Dermis blood vessel endothelial cell (primary cell): Measurements from ENCODE around the gene BIN1. TPM values are rescaled to one million over a fixed set of nuclear protein-coding genes. Genes with fewer than 3 reads are reported as not detected.

ENCODE experiments used
- DNase-seq: peaks from one replicate; pipeline ENCODE4 v3.0.0; 2010
- total RNA-seq: library from RNA; depleted of rRNA; stranded (reverse); fragments of >200 nt; gene quantifications from 2 replicates; pipeline ENCODE4 v1.2.3, GENCODE V29; 2014

BIN1 gene
- total RNA-seq, 1 donor from 2014 or later: 34.4 TPM

GRCh38 chr2:127057371-127058245, 49.3 kb downstream of the BIN1 start:
- no peak for DNase-seq

DNA sequence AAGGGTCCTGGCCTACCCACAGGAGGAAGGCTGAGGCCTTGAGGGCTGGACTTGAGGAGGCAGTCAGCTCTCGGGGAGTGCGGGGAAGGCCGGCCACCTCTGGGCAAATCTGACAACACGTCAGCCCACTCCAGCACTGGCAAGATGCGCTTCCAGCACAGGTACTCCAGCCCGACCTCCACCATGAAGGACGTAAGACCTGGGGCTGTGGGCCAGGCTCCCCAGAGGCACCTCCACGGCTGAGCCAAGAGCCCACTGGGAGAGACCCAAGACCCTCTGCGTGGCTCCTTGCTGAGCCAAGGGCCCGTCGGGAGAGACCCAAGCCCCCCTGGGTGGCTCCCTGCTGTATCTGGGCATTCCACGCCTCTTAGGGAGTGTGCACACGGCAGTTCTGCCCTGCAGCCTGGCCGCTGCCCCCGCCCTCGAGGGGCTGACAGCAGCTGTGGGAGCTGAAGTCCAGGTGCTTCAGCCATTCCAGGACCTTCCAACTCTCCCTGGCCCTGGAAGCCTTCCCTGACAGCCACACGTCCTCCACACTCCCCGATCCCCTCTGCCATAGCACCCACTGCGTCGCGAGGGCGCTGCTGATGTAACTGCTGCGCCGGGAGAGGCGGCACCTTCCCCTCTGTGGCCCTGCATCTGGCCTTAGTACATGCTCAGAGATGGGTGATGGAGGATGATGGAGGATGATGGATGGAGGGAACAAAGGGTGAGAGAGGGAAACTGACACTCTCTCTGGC, 50.2 kb downstream of the BIN1 start:
- DNase-seq: no peak

GRCh38 chr2:127056086-127056485, 50.9 kb downstream of the BIN1 start:
- DNase-seq: no peak

GRCh38 chr2:127055786-127056076, 51.2 kb downstream of the BIN1 start:
- no peak for DNase-seq

- DNase-seq: no peak
Observed at GRCh38 chr2:127054996-127055785, 51.8 kb downstream of the BIN1 start.

DNA sequence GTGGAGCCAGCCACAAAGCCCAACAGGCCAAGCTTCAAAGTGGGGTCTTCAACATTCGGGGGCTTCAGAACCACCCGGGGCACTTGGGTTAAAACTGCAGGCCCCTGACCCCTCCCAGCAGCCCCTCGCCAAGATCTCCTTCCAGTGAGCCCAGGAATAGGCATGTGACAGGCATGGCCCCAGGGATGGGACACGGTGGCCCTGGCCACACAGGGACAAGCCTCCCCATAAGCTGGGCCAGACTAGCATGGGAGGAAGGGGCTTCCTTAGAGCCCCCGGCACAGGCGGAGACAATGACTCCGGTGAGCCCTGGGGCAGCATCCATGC, 52.4 kb downstream of the BIN1 start:
- DNase-seq: no peak

GRCh38 chr2:127053731-127054603, 53.0 kb downstream of the BIN1 start:
- no peak for DNase-seq

DNA sequence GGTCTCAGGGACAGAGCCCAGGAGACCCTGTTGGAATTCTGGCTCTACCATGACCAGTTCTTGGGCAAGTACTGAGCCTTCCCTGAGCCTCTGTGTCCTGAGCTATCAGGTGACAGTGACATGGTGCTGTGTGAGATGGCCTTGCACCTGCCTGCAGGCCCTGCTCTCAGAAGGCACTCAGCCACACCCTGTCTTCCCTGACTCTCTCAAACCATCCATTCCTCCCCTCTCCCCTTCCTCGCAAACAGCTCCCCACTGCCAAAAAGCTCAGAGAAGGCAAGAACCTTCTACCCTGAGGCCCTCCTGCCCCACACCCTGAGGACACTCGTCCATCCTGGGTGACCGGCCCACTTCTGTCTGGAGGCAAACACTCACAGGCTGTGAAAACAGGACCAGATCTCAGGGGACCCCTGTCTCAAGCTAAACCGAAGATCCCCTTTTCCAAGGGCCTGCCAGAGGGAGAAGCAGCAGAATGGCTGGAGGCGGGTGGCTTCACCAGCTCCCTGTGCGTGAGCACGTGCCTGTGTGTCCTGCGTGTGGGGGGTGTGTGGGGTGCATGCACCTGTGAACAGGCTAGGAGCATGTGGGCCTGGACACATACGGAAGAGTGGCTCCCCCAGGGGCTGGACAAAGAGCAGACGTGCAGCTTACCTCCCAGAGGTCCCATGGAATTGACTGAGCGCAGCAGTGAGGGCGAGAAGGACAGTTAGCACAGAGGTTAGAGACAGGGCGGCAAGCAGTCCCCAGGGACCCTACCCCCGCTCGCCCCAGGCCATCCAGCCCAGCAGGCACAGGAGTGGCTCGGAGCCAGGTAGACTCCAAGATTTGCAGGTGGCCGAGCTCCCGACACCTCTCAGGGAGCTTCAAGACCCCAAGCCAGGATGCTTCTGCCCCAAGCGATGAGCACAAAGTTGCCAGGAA, 53.9 kb downstream of the BIN1 start:
- no peak for DNase-seq

DNA sequence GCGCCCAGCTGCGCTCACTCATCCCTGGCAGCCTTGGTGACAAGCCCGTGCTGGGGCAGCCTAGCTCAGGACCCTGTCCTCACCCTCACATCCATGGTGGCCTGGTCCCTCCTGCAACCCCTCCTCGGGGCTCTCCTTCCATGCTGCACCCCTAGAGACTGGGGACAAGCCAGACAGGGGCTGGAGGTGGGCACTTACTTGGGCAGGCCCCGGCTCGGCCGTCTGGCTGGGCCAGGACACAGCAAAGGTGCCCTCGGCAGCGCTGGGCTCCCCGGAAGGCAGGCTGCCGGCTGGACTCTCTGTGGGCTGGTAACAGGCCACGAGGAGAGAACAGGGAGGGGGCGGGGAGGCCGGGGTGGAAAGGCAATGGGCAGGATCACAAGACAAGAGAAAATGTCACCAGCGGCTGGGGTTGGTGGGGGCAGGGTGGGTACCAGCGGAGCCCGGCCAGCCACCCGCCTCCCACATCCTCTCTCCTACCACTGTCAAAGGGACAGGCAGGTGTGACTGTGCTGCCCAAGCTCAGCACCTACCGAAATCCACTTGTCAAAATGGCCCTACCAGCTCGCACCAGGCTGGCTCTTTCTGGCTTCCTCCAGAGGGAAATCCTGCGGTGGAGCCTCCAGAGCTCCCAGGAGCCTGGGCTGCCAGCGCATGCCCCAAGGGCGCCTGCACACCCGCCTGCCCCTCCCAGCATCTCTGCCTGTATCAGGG, 54.7 kb downstream of the BIN1 start:
- DNase-seq: no peak

DNA sequence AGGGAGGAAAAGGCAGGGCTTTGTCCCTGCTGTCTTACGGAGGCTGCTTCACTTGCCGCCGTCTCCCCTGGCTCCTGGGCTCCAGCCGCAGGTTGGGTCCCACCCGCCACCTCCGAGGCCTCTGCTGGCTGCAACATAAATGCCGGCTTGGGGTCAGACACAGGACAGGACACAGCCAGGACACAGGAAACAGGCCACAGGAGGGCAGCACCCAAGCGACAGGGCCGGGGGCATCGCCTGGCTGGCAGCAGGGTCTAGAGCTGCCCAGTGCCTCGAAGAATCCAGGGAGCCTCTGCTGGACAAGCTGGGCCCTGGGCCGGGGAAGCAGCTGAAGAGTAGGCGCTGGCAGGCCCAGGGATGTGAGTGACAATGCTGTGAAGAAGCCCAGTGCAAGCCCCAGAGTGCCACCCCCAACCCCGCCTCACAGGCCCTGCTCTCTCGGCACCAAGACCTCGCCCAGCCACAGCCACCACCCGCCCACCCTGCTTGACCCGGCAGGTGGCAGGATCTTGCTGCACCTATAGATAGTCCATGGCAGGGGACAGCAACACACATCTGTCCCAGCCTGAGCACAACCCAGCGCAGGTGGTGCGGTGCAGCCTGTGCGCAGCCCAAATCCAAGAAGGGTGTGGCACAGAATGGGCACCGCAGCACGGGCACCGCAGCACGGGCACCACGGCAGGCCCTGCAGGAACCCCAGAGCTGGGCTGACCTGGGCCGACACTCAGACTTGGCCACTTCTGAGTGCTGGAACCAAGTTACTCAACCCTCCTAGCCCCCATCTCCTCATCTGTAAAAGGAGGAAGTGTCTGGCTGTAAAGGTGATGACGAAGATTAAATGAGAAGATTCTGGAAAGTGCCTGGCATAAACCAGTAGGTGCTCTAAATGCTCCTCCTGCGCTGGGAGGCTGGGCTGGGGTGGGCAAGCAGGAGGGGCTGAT, 55.6 kb downstream of the BIN1 start:
- no peak for DNase-seq

DNA sequence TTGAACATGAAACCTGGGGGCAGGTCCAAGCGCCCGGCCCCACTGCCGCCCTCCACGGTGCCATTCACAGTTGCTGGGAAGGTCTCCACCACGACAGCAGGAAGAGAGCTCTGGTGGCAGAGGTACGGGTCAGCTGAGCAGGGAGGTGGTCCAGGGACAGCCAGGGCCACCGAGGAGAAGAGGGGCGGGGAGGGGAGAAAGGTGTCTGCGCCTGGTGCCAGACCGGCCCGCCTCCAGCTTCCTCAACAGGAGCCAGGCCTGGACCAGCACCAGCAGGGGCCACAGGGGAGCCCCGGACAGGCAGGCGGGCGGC, 56.2 kb downstream of the BIN1 start:
- no peak for DNase-seq

- DNase-seq: peak; percentile 64
Observed at GRCh38 chr2:127049927-127050802, 56.8 kb downstream of the BIN1 start.

GRCh38 chr2:127048969-127049897, 57.7 kb downstream of the BIN1 start:
- DNase-seq: no peak

- DNase-seq: no peak
Observed at GRCh38 chr2:127048618-127048935, 58.4 kb downstream of the BIN1 start.

DNA sequence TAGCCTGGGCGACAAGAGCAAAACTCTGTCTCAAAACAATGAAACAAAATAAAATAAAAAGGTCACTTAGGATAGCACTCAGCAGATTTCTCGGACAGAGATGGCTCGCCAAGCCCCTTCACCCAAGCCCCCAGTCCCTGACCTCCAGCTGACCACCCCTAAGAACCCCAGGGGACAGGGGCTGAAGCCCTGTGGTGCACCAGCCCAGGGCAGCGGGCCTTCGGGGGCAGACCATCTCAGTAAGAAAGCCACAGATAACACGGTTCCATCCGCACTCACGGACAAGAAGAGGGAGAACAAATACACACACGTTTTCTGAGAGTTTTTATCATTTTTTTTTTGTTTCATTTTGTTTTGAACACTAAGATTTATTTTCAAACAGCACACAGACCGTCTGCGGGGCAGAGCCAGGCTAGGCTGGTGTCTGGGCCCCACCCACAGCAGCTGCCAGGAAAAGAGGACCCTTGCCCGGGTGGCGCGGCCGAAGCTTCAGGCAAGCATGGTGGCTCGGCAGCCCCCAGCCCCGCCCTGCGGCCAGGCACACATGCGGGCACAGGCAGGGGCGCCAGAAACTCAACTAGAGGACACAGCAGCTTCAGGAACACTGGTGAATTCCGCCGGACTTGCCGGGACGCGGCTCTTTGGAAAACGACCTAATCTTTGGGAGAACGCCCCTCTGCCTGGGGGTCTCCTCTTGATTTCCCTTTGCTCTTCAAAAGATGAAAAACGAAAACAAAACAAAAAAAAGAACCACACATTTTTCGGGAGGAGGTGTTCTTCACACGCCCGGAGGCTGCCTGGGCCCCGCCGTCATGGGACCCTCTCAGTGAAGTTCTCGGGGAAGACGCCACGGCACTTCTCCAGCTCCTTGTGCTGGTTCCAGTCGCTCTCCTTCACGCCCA, 59.0 kb downstream of the BIN1 start:
- DNase-seq: no peak

DNA sequence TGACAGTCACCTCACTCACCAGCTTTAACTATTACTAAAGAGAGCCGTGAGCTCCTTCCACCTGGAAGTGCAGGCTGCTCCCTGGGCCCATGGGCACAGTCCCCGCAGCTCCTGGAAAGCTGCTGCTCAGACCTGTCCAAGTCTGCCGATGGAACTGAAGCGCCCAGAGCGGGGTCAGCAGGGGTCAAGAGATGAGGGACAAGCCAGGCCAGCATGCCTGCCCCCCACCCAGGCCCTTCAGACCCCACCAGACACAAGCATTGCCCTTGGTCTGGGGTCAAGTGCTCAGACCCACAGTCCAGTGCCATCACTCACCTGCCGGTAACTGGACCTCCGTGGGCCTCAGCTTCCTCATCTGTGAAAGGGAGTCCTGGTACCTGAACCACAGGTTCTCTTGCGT, 59.9 kb downstream of the BIN1 start:
- DNase-seq: no peak

- no peak for DNase-seq
Observed at GRCh38 chr2:127046579-127046978, 60.4 kb downstream of the BIN1 start.
